IMR-90 (cell line): Measurements from ENCODE around the gene CAMTA1. TPM values are rescaled to one million over a fixed set of nuclear protein-coding genes. Genes with fewer than 3 reads are reported as not detected.

ENCODE experiments used
- ATAC-seq: fragments of 200-7000 bp; cut with Tn5 transposase; 2 replicates; pipeline ENCODE4 v1.9.1; 2020; ENCODE audit warnings: low read depth, mild to moderate bottlenecking, moderate library complexity
- BruUV-seq: library from RNA; stranded (reverse); fragments of 400-500 nt; replicated peaks from 2 replicates; lab custom pipeline; 2021; lab: Mats Ljungman, UMichigan
- CTCF ChIA-PET: fragments of 300-600 bp; formaldehyde crosslinking; extraction: SDS; loops from one replicate; lab custom pipeline; 2021; ENCODE audit warnings: antibody characterized with exemption; lab: Yijun Ruan, JAX
- POLR2A ChIA-PET: fragments of 300-600 bp; sonication (Branson Sonifier 250); formaldehyde crosslinking; loops from one replicate; lab custom pipeline; 2022; ENCODE audit warnings: antibody characterized with exemption; ENCODE audit not compliant: unreplicated experiment; lab: Charles Lee
- DNase-seq: peaks from one replicate; pipeline ENCODE4 v3.0.0; 2013
- H2AFZ ChIP-seq: replicated peaks from 2 replicates; pipeline ENCODE3; 2013; ENCODE audit warnings: low read length, mild to moderate bottlenecking; ENCODE audit not compliant: poor library complexity
- H2AK5ac ChIP-seq: 2 replicates; pipeline ENCODE4 v1.6.1; 2013; ENCODE audit warnings: low read depth, low read length, inconsistent platforms
- H2AK9ac ChIP-seq: replicated peaks from 2 replicates; pipeline ENCODE3; 2013; ENCODE audit warnings: mild to moderate bottlenecking, low read depth, low read length, moderate library complexity; ENCODE audit not compliant: poor library complexity
- H2BK120ac ChIP-seq: 2 replicates; pipeline ENCODE4 v1.6.1; 2013; ENCODE audit warnings: low read depth, low read length, inconsistent platforms
- H2BK15ac ChIP-seq: 3 replicates; pipeline ENCODE4 v1.6.1; 2013; ENCODE audit warnings: low read depth, low read length, inconsistent platforms
- H2BK20ac ChIP-seq: 2 replicates; pipeline ENCODE4 v1.6.1; 2013; ENCODE audit warnings: low read depth, mild to moderate bottlenecking, inconsistent platforms, low read length, moderate library complexity
- H2BK5ac ChIP-seq: 2 replicates; pipeline ENCODE4 v1.6.1; 2013; ENCODE audit warnings: mild to moderate bottlenecking, low read depth, low read length, inconsistent platforms; ENCODE audit not compliant: poor library complexity, severe bottlenecking
- H3K14ac ChIP-seq: replicated peaks from 2 replicates; pipeline ENCODE4 v1.6.1; 2013; ENCODE audit warnings: low read depth, low read length, inconsistent platforms
- H3K18ac ChIP-seq: 2 replicates; pipeline ENCODE4 v1.6.1; 2013; ENCODE audit warnings: low read depth, low read length, control low read depth
- H3K23ac ChIP-seq: 2 replicates; pipeline ENCODE4 v1.6.1; 2013; ENCODE audit warnings: low read depth, low read length, inconsistent platforms
- H3K27ac ChIP-seq: 2 replicates; pipeline ENCODE4 v1.5.1; 2013; ENCODE audit warnings: mild to moderate bottlenecking, control low read depth, low read length; ENCODE audit not compliant: insufficient read depth
- H3K27me3 ChIP-seq: 2 replicates; pipeline ENCODE4 v1.6.1; 2013; ENCODE audit warnings: low read length; ENCODE audit not compliant: control insufficient read depth, insufficient read depth
- H3K36me3 ChIP-seq: 2 replicates; pipeline ENCODE4 v1.6.1; 2013; ENCODE audit warnings: low read length, mixed read lengths; ENCODE audit not compliant: control insufficient read depth, insufficient read depth
- H3K4ac ChIP-seq: 2 replicates; pipeline ENCODE4 v1.6.1; 2013; ENCODE audit warnings: low read depth, low read length, inconsistent platforms
- H3K4me1 ChIP-seq: 2 replicates; pipeline ENCODE4 v1.6.1; 2013; ENCODE audit warnings: low read length, mixed read lengths; ENCODE audit not compliant: control insufficient read depth, insufficient read depth
- H3K4me2 ChIP-seq: 2 replicates; pipeline ENCODE4 v1.6.1; 2013; ENCODE audit warnings: low read depth, mild to moderate bottlenecking, control low read depth, low read length, moderate library complexity
- H3K4me3 ChIP-seq: 2 replicates; pipeline ENCODE4 v1.5.1; 2013; ENCODE audit warnings: low read depth, mild to moderate bottlenecking, control low read depth, low read length, moderate library complexity; ENCODE audit not compliant: insufficient read depth
- H3K56ac ChIP-seq: 2 replicates; pipeline ENCODE4 v1.6.1; 2013; ENCODE audit warnings: low read length, inconsistent platforms; ENCODE audit not compliant: insufficient read depth; ENCODE audit errors: extremely low read depth
- H3K79me1 ChIP-seq, 2 experiments: 2 replicates each; pipeline ENCODE4 v1.6.1; 2013; ENCODE audit warnings: low read length in 2 of 2, inconsistent platforms in 1 of 2, low read depth in 1 of 2
- H3K9ac ChIP-seq: 2 replicates; pipeline ENCODE4 v1.6.1; 2013; ENCODE audit warnings: low read depth, low read length, control low read depth
- H3K9me1 ChIP-seq: 2 replicates; pipeline ENCODE4 v1.6.1; 2013; ENCODE audit warnings: low read length, inconsistent platforms; ENCODE audit not compliant: insufficient read depth
- H3K9me3 ChIP-seq: 2 replicates; pipeline ENCODE4 v1.6.1; 2013; ENCODE audit warnings: low read length; ENCODE audit not compliant: control insufficient read depth, insufficient read depth
- H4K20me1 ChIP-seq: 2 replicates; pipeline ENCODE4 v1.6.1; 2013; ENCODE audit warnings: low read length, inconsistent platforms; ENCODE audit not compliant: insufficient read depth
- H4K5ac ChIP-seq: 2 replicates; pipeline ENCODE4 v1.6.1; 2013; ENCODE audit warnings: mild to moderate bottlenecking, low read depth, low read length, control low read depth
- H4K8ac ChIP-seq, 2 experiments: 2 replicates each; pipeline ENCODE4 v1.6.1; 2013; ENCODE audit warnings: low read depth in 2 of 2, low read length in 2 of 2, control low read depth in 1 of 2, inconsistent platforms in 1 of 2
- H4K91ac ChIP-seq: 2 replicates; pipeline ENCODE4 v1.6.1; 2013; ENCODE audit warnings: low read depth, low read length, inconsistent platforms; ENCODE audit not compliant: insufficient read depth
- CTCF ChIP-seq: conservative IDR thresholded peaks from 2 replicates; pipeline ENCODE4 v1.5.1; 2012; ENCODE audit warnings: mild to moderate bottlenecking, low read depth, low read length, improper control_type of control experiment
- MAFK ChIP-seq: IDR thresholded peaks from 2 replicates; pipeline ENCODE4 v1.6.1; 2012; ENCODE audit warnings: low read depth, low read length, improper control_type of control experiment
- MAZ ChIP-seq: IDR thresholded peaks from 2 replicates; pipeline ENCODE4 v1.6.1; 2012; ENCODE audit warnings: low read depth, mild to moderate bottlenecking, low read length, improper control_type of control experiment, moderate library complexity, borderline replicate concordance
- RAD21 ChIP-seq: IDR thresholded peaks from 2 replicates; pipeline ENCODE4 v1.6.1; 2012; ENCODE audit warnings: low read length, improper control_type of control experiment
- RFX5 ChIP-seq: IDR thresholded peaks from 2 replicates; pipeline ENCODE4 v1.8.0; 2012; ENCODE audit warnings: low read depth, mild to moderate bottlenecking, low read length, moderate library complexity
- WGBS, 2 experiments: methylation state at CpG; one replicate each; pipeline versions ENCODE4 v1.1.5 to v1.1.7; 2013; ENCODE audit warnings: missing lambda C conversion rate in 2 of 2; ENCODE audit not compliant: insufficient read length in 1 of 2; ENCODE audit errors: extremely low coverage in 2 of 2; 5-methylcytosine and 5-hydroxymethylcytosine counted together
- dilution Hi-C: fragments of 300-500 bp; cut with HindIII; formaldehyde crosslinking; loops from one replicate; pipeline ENCODE4 v1.14.3; 2018; ENCODE audit warnings: low sequenced_read_pairs; ENCODE audit not compliant: unreplicated experiment
- in situ Hi-C: fragments of 300-500 bp; cut with MboI; formaldehyde crosslinking; loops from 3 replicates; pipeline ENCODE4 v1.14.3; 2019; ENCODE audit warnings: low sequenced_read_pairs, inconsistent platforms, mixed read lengths
- intact Hi-C: fragments of 100-400 bp; cut with micrococcal nuclease; formaldehyde crosslinking; loops from 2 replicates; pipeline ENCODE4 v1.10.0; 2022
- polyA plus RNA-seq, 3 experiments: library from polyadenylated mRNA; depleted of rRNA; stranded (reverse); fragments of >200 nt; gene quantifications; 2 replicates each; pipeline ENCODE4 v1.2.3, GENCODE V29; 2012; ENCODE audit warnings: low replicate concordance in 1 of 3
- total RNA-seq: library from RNA; depleted of rRNA; stranded (reverse); fragments of >200 nt; gene quantifications from 2 replicates; pipeline ENCODE4 v1.2.3, GENCODE V29; 2012

CAMTA1 gene
- total and polyA plus RNA-seq, 2 of the 4 experiments (the other 2 are of a cell fraction), result 35.5 to 74.3 TPM

GRCh38 chr1:7284839-7285435 is 499.7 kb downstream of the CAMTA1 start:
- H2AK9ac ChIP-seq, result peak overlapping the region; percentile 87
- peak overlapping the region; percentile 96 for H2AK5ac ChIP-seq
- no TSS peak for BruUV-seq
- peak overlapping the region; percentile 52 for H2BK5ac ChIP-seq
- H3K9me1 ChIP-seq, result peaks cover 24% of the 10 kb centered on the region
- peak overlapping the region; percentile 18; the same call in 2 of the 3 replicates for H2BK15ac ChIP-seq
- POLR2A ChIA-PET, result no interaction called here
- H2AFZ ChIP-seq, result peak overlapping the region; percentile 15
- no peak overlapping the region for H3K4me2 ChIP-seq
- H3K9me3 ChIP-seq, result 0 out of 2 replicates have a peak, but pooled peaks cover 3% of the 10 kb centered on the region
- no peak overlapping the region for H3K9ac ChIP-seq
- peak overlapping the region; percentile 64 to 79 for H4K8ac ChIP-seq
- peak overlapping the region; percentile 69; the same call in 1 of the 2 replicates for H4K91ac ChIP-seq
- no peak overlapping the region for H3K4me3 ChIP-seq
- peak overlapping the region; percentile 19; the same call in 1 of the 2 replicates for H3K27ac ChIP-seq
- no peaks in the 10 kb centered on the region for H3K79me1 ChIP-seq
- CTCF ChIA-PET, result no interaction called here
- H3K27me3 ChIP-seq, result no peaks in the 10 kb centered on the region
- 92% methylated on average over 5 of the region's 10 CpGs; no CpG with 5 or more reads in 1 of the 2 experiments for WGBS, 2 experiments
- dilution Hi-C loops, result no loop called here
- peak overlapping the region; percentile 86; the same call in 1 of the 2 replicates for H3K18ac ChIP-seq
- 0 out of 2 replicates have a peak overlapping the region, but pooled peaks have one; percentile 16 for H3K23ac ChIP-seq
- H4K5ac ChIP-seq, result peak overlapping the region; percentile 1; the same call in 1 of the 2 replicates
- H3K4me1 ChIP-seq, result peaks cover 25% of the 10 kb centered on the region
- intact Hi-C loops, result no loop called here
- H3K4ac ChIP-seq, result peak overlapping the region; percentile 90
- H4K20me1 ChIP-seq, result no peaks in the 10 kb centered on the region
- peak overlapping the region; percentile 82 for H2BK20ac ChIP-seq
- peak overlapping the region; percentile 91 for H2BK120ac ChIP-seq
- H3K36me3 ChIP-seq, result no peaks in the 10 kb centered on the region
- DNase-seq, result peak; percentile 59
- H3K14ac ChIP-seq, result peak overlapping the region; percentile 87
- ATAC-seq, result no peak
- TF ChIP-seq CTCF (no peak), MAFK (no peak), RAD21 (no peak), MAZ (no peak), RFX5 (no peak)
- in situ Hi-C loops, result no loop called here
- H3K56ac ChIP-seq, result no peak overlapping the region
